Measurements from ENCODE around the gene SEMA6D. TPM values are rescaled to one million over a fixed set of nuclear protein-coding genes. Genes with fewer than 3 reads are reported as not detected.

Gene SEMA6D
- total RNA-seq, 1 experiment from 2014 or later = 0.65 TPM

GRCh38 chr15:47716516-47716915 lies 789 bp upstream of the SEMA6D start:
- H3K27me3 Mint-ChIP-seq (ENCODE audit: insufficient read depth, unreplicated experiment) = no peaks in the 10 kb centered on the region
- TF ChIP-seq CTCF (IDR thresholded peaks at IDR 0.05; ENCODE audit: unreplicated experiment) = no peak

DNA sequence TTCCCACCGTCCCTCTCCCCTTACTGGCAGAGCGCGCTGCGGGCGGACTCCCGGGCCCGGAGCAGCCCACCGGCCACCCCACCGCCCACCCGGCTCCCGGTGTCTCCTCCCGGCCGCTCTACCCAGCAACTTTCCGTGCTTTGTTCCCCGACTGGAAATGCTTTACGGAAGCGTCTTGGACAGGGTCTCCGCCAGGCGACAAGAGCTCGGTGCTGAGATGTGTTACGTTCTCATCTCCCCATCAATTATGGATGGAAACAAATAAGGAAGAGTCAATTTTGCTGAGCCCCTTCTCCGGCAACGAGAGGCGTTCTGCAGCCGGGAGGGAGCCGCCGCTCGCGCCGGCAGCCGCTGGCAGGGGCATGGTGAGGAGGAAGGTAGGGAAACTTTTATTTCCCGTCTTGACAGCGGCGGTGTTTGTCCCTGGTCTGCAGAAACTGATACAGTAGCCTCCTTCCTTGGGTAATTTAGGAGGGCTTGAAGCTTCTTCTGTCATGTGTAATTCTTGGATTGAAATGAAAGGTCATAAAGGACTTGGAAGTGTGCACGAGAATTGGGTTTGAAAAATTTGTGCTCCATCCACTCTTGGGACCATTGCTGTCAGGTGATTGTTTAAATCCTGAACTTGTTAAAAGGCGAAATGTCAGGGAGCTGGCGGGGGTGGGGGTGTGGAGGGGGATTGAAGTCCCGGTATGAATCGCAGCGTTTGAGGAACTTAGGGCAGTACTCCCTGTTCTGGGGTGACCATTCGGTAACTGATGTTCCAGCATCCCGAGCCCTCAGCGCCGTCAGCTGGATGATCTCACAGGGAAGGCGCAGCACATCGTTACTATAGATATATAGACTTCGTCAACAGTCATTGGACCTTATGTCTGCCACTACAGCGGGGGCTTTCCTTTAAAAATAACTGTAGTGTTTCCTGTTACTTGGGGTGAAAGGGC lies 1.5 kb downstream of the SEMA6D start:
- BruUV-seq (replicated peaks) = no TSS peak
- no peak for DNase-seq (ENCODE audit: unreplicated experiment)
- intact Hi-C loops (cut with micrococcal nuclease) = loop anchor here (10.0 kb wide), 1 partner anchor 334 kb away; no protein-coding TSS in a partner anchor
- no peaks in the 10 kb centered on the region for H3K36me3 Mint-ChIP-seq (ENCODE audit: insufficient read depth, unreplicated experiment)
- H3K27ac Mint-ChIP-seq (ENCODE audit: low read depth, unreplicated experiment) = no peak overlapping the region
- TF ChIP-seq CTCF (IDR thresholded peaks at IDR 0.05; ENCODE audit: unreplicated experiment) = no peak
- H3K4me1 Mint-ChIP-seq (ENCODE audit: insufficient read depth, unreplicated experiment) = peaks cover 5% of the 10 kb centered on the region
- no peaks in the 10 kb centered on the region for H3K27me3 Mint-ChIP-seq (ENCODE audit: insufficient read depth, unreplicated experiment)
- POLR2A ChIA-PET = interaction anchor here (1.0 to 3.1 kb wide), 8 partner anchors 19 to 269 kb away, joined by 3 to 16 read pairs (median 5); no protein-coding TSS in a partner anchor
- CTCF ChIA-PET = interaction anchor here (0.6 to 3.1 kb wide), 14 partner anchors 11 to 531 kb away, joined by 3 to 15 read pairs (median 4); no protein-coding TSS in a partner anchor
- H3K9me3 Mint-ChIP-seq (ENCODE audit: unreplicated experiment) = no peaks in the 10 kb centered on the region
- H3K4me3 Mint-ChIP-seq (ENCODE audit: unreplicated experiment) = peak overlapping the region; percentile 64

More at GRCh38 chr15:47716516-47716915, 789 bp upstream of the SEMA6D start:
- POLR2A ChIA-PET = interaction anchor here (0.8 to 3.1 kb wide), 9 partner anchors 19 to 461 kb away, joined by 3 to 16 read pairs (median 3); no protein-coding TSS in a partner anchor
- Mint-ChIP-seq H3K4me1 (ENCODE audit: insufficient read depth, unreplicated experiment) (peaks cover 5% of the 10 kb centered on the region), H3K36me3 (ENCODE audit: insufficient read depth, unreplicated experiment) (no peaks in the 10 kb centered on the region), H3K27ac (ENCODE audit: low read depth, unreplicated experiment) (no peak overlapping the region), H3K9me3 (ENCODE audit: unreplicated experiment) (no peaks in the 10 kb centered on the region), H3K4me3 (ENCODE audit: unreplicated experiment) (peak overlapping the region; percentile 81)
- DNase-seq (ENCODE audit: unreplicated experiment) = no peak
- intact Hi-C loops (cut with micrococcal nuclease) = loop anchor here (2.0 to 10.0 kb wide), 2 partner anchors 332 to 368 kb away; no protein-coding TSS in a partner anchor
- no TSS peak for BruUV-seq (replicated peaks)
- CTCF ChIA-PET = interaction anchor here (0.5 to 3.1 kb wide), 22 partner anchors 8 to 1519 kb away, joined by 3 to 15 read pairs (median 3); no protein-coding TSS in a partner anchor

DNA sequence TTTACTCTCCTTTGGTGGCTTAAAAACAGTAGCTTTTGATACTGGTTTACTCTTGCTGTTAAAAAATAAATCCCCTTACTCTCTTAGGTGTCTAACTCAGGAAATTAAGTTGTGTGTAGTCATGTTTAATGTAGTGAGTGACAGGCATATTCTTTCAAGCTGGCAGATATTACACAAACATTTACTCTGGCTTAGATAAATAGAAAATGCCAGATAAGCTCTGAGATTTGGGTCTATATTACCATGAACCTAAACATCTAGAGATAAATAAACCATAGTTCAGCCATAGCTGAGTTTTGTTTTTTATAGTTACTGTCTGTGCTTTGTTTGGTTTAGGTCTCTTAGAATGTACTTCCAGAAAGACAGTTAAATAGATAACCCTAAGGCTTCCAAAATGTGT lies 2.4 kb downstream of the SEMA6D start:
- Mint-ChIP-seq H3K4me3 (ENCODE audit: unreplicated experiment) (peak overlapping the region; percentile 64), H3K9me3 (ENCODE audit: unreplicated experiment) (no peaks in the 10 kb centered on the region), H3K4me1 (ENCODE audit: insufficient read depth, unreplicated experiment) (peaks cover 5% of the 10 kb centered on the region), H3K27me3 (ENCODE audit: insufficient read depth, unreplicated experiment) (no peaks in the 10 kb centered on the region), H3K27ac (ENCODE audit: low read depth, unreplicated experiment) (no peak overlapping the region), H3K36me3 (ENCODE audit: insufficient read depth, unreplicated experiment) (no peaks in the 10 kb centered on the region)
- DNase-seq (ENCODE audit: unreplicated experiment) = no peak
- intact Hi-C loops (cut with micrococcal nuclease) = loop anchor here (10.0 kb wide), 1 partner anchor 335 kb away; no protein-coding TSS in a partner anchor
- TF ChIP-seq CTCF (IDR thresholded peaks at IDR 0.05; ENCODE audit: unreplicated experiment) = no peak
- POLR2A ChIA-PET = interaction anchor here (0.6 to 2.6 kb wide), 4 partner anchors 36 to 104 kb away, joined by 3 to 14 read pairs (median 4); no protein-coding TSS in a partner anchor
- CTCF ChIA-PET = interaction anchor here (0.8 to 2.8 kb wide), 2 partner anchors 10 to 268 kb away, joined by 4 to 12 read pairs; no protein-coding TSS in a partner anchor
- BruUV-seq (replicated peaks) = no TSS peak

GRCh38 chr15:47720555-47720954 lies 3.2 kb downstream of the SEMA6D start:
- DNase-seq (ENCODE audit: unreplicated experiment) = no peak
- Mint-ChIP-seq H3K9me3 (ENCODE audit: unreplicated experiment) (no peaks in the 10 kb centered on the region), H3K36me3 (ENCODE audit: insufficient read depth, unreplicated experiment) (no peaks in the 10 kb centered on the region), H3K27me3 (ENCODE audit: insufficient read depth, unreplicated experiment) (no peaks in the 10 kb centered on the region), H3K4me3 (ENCODE audit: unreplicated experiment) (no peak overlapping the region), H3K27ac (ENCODE audit: low read depth, unreplicated experiment) (no peak overlapping the region), H3K4me1 (ENCODE audit: insufficient read depth, unreplicated experiment) (peaks cover 5% of the 10 kb centered on the region)
- POLR2A ChIA-PET = interaction anchor here (0.7 kb wide), 1 partner anchor 204 kb away, joined by 3 read pairs; no protein-coding TSS in a partner anchor
- no peak for TF ChIP-seq CTCF (IDR thresholded peaks at IDR 0.05; ENCODE audit: unreplicated experiment)
- intact Hi-C loops (cut with micrococcal nuclease) = no loop called here
- no TSS peak for BruUV-seq (replicated peaks)
- CTCF ChIA-PET = interaction anchor here (0.6 to 2.8 kb wide), 3 partner anchors 152 to 268 kb away, joined by 3 to 12 read pairs (median 3); no protein-coding TSS in a partner anchor
